HG03432 (cell line): Measurements from ENCODE around the gene BIK.
"Not testable (repeated sequence)": the region's sequence is repeated elsewhere in the genome, so short reads cannot be mapped to it uniquely, and the experiment has no call there.

ENCODE experiments used
- ATAC-seq: cut with Tn5 transposase; IDR thresholded peaks from one replicate; pipeline ENCODE4 v1.9.1; 2021; ENCODE audit warnings: mild to moderate bottlenecking, moderate library complexity; ENCODE audit not compliant: unreplicated experiment

Gene BIK

DNA sequence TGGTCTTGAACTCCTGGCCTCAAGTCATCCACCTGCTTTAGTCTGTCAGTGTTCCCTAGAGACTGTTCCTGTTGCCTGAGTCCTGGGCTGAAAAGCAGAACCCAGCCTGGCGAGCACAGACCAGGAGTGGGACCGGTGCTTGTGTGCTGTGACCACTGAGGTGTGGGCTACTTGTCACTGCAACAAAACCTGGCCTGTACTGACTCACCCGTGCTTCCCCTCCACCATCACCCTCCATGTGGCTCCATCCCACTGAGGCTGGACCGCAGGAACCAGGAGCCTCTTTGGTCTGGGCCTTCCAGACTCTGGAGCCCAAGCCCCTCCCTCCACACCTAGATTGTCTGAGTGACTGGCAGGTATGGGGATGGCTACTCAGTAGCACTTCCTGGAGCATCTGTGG lies 24.0 kb downstream of the BIK start:
- ATAC-seq = no peak

DNA sequence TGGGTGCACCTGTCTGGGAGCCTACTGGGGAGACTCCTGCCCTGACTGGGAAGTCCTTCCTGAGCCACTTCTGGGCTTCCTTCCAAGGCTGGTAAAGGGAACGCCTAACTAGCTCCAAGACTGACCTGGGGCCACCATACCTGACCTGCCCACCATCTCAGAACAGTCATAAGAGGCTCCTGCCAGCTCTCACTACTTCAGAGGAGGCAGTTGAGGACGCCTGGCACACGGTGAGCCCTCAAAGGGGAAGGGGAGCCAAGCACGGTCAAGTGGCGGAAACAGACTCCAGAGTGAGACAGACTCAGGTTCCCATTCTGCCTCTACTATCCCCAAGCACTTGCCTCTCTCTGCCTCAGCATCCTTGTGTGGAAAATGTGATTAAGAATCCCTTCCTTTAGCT lies 25.0 kb downstream of the BIK start:
- ATAC-seq = no peak

- no peak for ATAC-seq
Observed at GRCh38 chr22:43136255-43136654, 25.7 kb downstream of the BIK start.

DNA sequence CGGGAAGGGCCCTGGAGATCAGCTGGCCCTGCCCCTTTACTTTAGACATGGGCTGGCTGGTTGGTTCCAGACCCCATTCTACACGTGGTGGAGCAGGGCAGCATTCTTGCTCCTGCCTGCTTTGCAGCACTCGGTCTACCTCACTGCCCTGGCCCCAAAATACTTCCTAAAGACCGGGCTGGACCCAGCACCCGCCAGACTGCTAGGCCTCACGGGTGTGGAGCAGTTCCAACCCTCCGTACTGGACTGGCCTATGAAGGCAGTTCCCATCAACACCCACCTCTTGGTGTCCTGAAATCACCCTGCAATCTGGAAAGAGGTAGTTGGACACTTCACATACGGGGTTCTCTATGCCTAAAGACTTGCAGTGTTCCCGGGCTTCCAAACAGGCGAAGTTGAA lies 26.3 kb downstream of the BIK start:
- no peak for ATAC-seq

DNA sequence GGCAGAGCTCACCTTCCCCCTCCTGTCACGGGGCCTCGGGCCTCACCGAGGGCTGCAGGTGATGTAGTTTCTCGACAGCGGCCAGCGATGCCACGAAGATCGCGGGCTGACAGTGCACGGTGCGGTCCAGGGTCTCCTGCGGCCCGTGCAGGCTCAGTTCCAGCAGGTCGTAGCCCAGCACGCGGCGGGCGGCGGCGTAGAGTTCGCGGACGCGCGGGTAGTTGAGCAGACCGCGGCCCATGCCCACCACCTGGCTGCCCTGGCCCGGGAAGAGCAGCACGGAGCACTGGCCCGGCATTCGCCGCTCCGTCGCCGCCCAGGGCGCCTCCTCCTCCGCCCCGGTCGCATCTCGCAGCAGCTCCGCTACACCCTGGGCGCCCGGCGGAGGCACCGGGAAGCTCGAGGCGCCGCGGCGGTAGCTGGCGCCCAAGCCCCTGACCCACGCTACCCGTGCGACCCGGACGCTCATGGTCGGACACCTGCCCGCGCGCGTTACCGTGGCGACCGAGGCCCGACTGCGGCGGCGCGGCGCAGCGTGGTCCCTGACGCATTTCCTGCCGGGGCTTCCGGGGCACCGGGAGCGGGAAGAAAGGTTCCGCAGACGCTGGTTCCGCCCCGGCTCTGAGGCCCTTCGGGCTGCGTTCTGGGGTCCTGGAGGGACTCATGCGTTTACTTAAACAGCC lies 32.5 kb downstream of the BIK start, which contains the start of gene MCAT:
Gene MCAT, minus strand, starts transcription at position 519 of the 683 bp plus-strand sequence. Its CDS starts 50 bp downstream, at position 469.
- ATAC-seq = peak; percentile 82

DNA sequence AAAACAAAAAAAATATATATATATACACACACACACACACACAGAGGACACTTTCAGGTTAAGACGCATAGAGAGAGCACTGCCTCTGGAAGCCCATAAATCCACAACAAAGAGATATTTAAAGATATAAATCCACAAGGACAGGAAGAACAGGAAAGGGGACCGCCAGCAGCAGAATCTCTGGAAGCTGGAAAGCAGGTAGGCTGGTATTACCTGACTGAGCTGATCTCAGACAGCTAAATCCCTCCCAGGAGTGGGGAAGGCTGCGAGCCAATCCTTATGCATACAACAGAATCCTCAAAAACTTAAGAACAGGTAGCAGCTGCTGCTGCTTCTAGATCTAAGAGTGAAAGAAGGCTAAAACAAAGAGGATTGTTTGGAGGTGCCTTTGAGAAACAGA lies 34.4 kb downstream of the BIK start:
- ATAC-seq = no peak

GRCh38 chr22:43145371-43145770 lies 34.8 kb downstream of the BIK start:
- ATAC-seq = not testable (repeated sequence)

DNA sequence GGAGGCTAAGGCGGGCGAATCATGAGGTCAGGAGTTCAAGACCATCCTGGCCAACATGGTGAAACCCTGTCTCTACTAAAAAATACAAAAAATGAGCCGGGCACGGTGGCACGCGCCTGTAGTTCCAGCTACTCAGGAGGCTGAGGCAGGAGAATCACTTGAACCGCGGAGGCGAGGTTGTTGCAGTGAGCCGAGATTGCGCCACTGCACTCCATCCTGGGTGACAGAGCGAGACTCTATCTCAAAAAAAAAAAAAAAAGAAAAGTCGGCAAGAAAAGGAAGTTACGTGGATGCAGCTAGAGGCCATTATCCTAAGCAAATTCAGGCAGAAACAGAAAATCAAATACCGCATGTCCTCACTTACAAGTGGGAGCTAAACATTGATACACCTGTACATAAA lies 35.8 kb downstream of the BIK start:
- ATAC-seq = not testable (repeated sequence)

DNA sequence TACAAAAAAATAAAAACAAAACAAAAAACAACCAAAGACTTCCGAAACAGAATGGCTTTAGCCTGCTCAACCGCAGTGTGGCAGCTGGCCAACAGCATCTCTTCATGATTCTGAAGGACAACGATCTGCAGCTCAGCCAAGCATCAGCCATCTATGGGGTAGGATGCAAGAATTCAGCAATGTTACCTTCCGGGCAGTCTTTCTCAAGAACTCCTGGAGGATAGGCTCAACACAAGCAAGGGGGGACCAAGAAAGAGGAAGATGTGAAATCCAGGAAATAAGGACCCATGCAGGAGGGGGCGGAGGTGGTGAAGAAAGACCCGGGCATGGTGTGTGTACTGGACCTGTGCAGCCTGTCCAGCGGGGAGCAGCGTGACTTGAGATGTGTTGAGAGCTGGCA lies 37.3 kb downstream of the BIK start:
- ATAC-seq = no peak

- no peak for ATAC-seq
Observed at GRCh38 chr22:43148581-43148980, 38.0 kb downstream of the BIK start.

DNA sequence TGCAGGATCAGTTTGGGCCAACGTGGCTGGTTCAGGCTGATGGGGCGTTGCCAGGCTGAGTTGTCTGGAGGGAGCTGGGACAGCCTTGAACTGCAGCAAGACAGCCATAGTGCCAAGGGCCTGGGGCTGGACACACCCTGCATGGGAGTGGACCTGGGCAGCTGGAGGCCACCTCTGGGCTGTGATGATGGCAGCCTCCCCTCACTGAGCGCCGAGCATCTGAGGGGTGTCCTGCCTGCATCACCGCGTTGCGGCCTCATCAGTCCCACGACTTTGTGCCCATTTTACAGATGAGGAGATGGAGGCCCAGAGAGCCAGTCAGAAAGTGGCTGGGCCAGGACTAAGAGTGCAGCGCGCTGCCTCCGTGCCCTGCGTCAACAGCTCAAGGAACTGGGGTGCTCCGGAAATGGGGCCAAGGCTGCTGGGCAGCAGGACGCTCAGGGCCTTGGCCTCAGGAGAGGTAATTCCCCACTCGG lies 40.2 kb downstream of the BIK start:
- no peak for ATAC-seq

DNA sequence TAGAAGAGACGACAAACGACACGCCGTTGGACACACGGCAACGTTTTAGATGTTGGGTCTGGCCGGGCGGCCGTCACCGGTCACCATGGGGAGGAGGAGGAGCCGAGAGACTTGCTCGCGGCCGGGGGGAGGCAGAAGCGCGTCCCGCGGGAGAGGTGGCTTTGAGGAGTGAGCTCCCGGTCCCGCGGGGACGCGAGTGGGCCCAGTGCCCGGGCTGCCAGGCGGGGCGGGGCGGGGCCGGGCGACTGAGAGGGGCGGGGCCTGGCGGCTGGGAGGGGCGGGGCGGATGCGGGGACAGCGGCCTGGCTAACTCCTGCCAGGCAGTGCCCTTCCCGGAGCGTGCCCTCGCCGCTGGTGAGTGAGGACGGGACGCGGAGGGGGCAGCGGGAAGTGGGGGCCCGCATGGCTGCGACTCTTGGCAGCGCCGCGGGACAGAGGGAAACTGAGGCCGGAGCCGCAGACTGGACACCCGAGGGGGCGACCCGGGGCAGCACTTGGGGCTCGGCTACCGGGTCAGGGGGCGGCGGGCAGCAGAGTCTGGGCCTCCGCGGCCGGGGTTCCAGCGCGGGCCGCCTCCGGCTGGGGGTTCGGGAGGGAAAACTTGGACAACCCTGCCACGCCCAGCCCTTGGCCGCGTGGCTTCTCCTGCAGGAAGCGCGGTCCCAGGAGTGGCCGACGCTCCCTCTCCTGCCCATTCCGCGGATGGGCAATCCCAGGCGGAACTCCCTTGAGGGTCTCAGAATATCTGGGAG lies 40.9 kb downstream of the BIK start, which contains the start of gene TSPO:
Gene TSPO, plus strand, starts transcription at position 309 of the 752 bp plus-strand sequence. CDS start 7,680 bp downstream, outside the sequence.
- ATAC-seq = no peak

GRCh38 chr22:43152003-43152356 lies 41.4 kb downstream of the BIK start:
- ATAC-seq = no peak

DNA sequence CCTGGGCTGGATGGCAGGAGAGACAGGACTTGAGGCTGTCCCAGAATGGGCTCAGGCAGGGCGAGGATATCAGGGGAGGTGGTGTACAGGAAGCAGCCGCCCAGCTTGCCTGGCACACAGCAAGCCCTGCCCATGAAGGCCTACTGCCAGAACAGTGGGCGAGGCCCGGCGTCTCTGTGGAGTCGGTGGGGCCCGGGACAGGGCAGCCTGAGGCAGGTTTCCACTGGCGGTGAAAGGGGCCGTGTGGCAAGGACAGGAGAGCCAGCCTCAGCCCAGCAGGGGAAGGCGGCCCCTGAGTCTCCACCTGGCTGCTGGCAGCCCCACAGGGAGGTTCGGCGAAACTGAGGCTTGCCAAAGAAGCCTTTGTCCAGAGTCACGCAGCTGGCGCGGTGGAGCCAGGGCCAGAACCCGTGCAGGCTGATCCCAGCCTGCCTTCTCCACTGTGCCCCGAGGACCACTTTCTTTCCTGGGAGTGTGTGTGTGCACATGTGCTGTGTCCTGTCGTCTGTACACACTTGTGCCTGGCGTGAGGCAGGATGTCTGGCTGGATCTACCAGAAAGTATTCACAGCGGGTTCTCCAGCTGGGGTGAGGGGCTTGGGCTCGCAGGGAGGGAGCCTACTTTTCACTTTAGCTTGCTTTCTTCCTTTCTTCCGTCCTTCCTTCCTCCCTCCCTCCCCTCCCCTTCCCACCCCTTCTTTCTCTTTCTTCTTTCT lies 42.0 kb downstream of the BIK start:
- no peak for ATAC-seq

GRCh38 chr22:43153899-43154298 lies 43.3 kb downstream of the BIK start:
- no peak for ATAC-seq

DNA sequence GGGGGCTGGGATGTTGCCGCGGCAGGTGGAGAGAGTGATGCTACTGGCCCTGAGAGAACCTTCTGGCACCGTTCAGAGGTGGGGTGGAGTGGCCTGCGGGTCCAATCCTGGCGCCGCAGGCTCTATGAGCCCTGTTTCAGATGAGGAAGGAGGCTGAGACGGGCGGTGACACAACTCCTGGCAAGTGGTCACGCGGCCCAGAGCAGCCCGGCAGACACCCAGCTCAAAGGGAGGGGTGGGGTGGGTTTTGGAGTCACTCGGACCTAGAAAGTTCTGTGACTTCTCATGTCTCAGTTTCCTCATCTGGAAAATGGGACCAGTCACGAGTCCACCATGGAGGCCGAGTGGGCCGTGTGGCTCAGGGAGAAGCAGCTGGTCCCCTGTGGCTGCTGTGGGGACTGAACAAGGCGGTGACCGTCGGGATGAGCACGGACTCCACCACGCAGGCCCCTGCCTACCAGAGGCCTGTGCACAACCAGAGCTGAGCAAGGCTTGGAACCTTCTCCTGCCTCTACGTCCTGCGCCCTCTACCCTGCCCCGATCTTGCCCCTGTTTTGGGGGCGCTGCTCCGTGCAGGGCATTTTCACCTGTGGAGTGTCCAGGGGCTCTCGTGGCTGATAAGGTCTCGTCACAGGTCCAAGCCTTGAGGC lies 44.5 kb downstream of the BIK start:
- ATAC-seq = no peak

GRCh38 chr22:43155789-43156188 lies 45.2 kb downstream of the BIK start:
- ATAC-seq = no peak

DNA sequence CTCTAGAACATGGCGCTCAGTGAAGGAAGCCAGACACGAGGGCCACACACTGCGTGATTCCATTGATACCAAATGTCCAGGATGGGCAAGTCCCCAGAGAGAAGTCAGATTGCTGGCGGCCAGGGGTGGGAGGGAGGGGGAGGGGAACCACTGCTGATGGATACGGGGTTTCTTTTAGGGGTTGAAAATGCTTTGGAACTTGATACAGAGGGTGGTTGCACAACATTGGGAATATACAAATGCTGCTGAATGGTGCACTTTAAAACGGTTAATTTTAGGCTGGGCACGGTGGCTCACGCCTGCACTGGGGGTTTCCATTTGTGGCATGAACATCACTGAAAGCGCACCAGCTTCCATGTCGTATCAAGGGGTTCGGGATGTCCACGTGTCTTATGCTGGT lies 45.9 kb downstream of the BIK start:
- no peak for ATAC-seq

DNA sequence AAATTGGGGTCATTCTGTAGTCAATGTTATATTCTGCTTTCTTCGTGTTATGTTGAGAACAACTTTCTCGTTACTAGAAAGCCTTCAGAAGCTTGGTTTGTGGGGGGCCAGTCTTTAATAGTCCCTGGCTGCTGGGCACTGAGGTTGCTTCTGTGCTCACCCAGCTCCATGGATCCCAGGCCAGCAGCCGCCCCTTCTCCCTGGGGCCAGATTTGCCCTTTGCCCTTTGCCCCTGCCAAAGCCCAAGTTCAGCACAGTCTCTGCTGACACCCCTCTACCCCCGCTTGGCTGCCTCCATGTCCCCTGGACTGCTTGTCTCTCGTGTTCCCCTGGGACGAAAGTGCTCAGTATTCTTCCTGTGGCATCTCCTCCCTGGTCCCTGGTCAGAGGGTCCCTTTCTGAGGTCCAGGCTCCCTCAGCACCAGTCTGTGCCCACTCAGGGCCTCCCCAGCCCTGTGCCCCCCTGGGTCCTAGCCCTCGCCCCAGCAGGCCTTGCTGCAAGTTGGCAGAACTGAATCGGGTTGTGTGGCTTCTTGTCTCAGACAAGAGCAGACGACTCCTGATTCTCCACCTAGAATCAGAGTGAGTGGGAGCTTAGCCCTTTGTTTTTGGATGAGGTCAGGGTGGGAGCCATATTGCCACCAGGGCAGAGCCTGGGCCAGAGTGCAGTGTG lies 47.5 kb downstream of the BIK start:
- no peak for ATAC-seq

- no peak for ATAC-seq
Observed at GRCh38 chr22:43158778-43159483, 48.4 kb downstream of the BIK start.
